NCI-H345 (cell line): Measurements from ENCODE around the gene CCT7.
A peak's percentile ranks its signal among the peaks of the same experiment; 100 is the strongest.

Source experiments
- DNase-seq: peaks from one replicate; lab custom pipeline; 2025; lab: John Stamatoyannopoulos, UW

CCT7 gene

GRCh38 chr2:73227086-73227485, 7.0 kb upstream of the CCT7 start:
- no peak for DNase-seq

GRCh38 chr2:73228631-73229030, 5.5 kb upstream of the CCT7 start:
- DNase-seq, result no peak

GRCh38 chr2:73232403-73233153, 1.5 kb upstream of the CCT7 start:
- DNase-seq, result no peak

- DNase-seq, result peak; percentile 100
Observed at GRCh38 chr2:73233154-73233931, 765 bp upstream of the CCT7 start, which contains the start of gene PRADC1. PRADC1 (minus strand) TSS chr2:73233239; CDS start chr2:73233160, 79 bp downstream.

- DNase-seq, result no peak
Observed at GRCh38 chr2:73235315-73236028, 1.4 kb downstream of the CCT7 start.

GRCh38 chr2:73237168-73237567, 3.1 kb downstream of the CCT7 start:
- DNase-seq, result no peak

- DNase-seq, result no peak
Observed at GRCh38 chr2:73238149-73238548, 4.0 kb downstream of the CCT7 start.

GRCh38 chr2:73238976-73239375, 4.9 kb downstream of the CCT7 start:
- DNase-seq, result no peak

GRCh38 chr2:73239776-73240175, 5.7 kb downstream of the CCT7 start:
- no peak for DNase-seq

GRCh38 chr2:73243884-73244570, 9.9 kb downstream of the CCT7 start:
- no peak for DNase-seq

- no peak for DNase-seq
Observed at GRCh38 chr2:73244580-73244979, 10.5 kb downstream of the CCT7 start.

GRCh38 chr2:73246850-73247249, 12.7 kb downstream of the CCT7 start:
- DNase-seq, result no peak

GRCh38 chr2:73249636-73250035, 15.5 kb downstream of the CCT7 start:
- DNase-seq, result no peak

- DNase-seq, result no peak
Observed at GRCh38 chr2:73250872-73251846, 17.1 kb downstream of the CCT7 start.

- no peak for DNase-seq
Observed at GRCh38 chr2:73252238-73253027, 18.3 kb downstream of the CCT7 start.

GRCh38 chr2:73253400-73253799, 19.3 kb downstream of the CCT7 start:
- DNase-seq, result no peak

GRCh38 chr2:73253901-73254300, 19.8 kb downstream of the CCT7 start:
- DNase-seq, result no peak

- DNase-seq, result no peak
Observed at GRCh38 chr2:73254343-73255006, 20.4 kb downstream of the CCT7 start.

GRCh38 chr2:73255007-73255644, 21.0 kb downstream of the CCT7 start:
- DNase-seq, result no peak
